GM19452 (cell line): ENCODE measurements around the gene SLC25A53.
"Not testable (repeated sequence)": the region's sequence is repeated elsewhere in the genome, so short reads cannot be mapped to it uniquely, and the experiment has no call there.

ENCODE experiments used
- ATAC-seq: cut with Tn5 transposase; IDR thresholded peaks from one replicate; pipeline ENCODE4 v1.9.1; 2021; ENCODE audit not compliant: unreplicated experiment

Gene SLC25A53

GRCh38 chrX:104134583-104135261 is 22.1 kb downstream of the SLC25A53 start:
- ATAC-seq, result no peak

- ATAC-seq, result no peak
Measured at GRCh38 chrX:104130808-104131207, 26.0 kb downstream of the SLC25A53 start.

DNA sequence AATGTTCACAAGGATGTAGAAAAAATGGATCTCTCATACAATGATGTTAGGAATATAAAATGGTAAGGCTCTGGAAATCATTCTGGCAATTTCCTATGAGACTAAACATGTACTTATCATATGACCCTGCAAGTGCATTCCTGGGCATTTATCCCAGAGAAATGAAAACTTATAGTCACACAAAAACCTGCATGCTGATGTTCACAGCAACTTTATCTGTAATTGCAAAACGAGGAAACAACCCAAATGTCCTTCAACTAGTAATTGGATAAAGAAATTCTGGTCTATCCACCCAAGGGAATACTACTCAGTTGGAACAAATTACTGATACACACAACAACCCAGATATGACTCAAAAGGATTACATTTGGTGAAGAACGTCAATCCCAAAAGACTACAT is 30.0 kb downstream of the SLC25A53 start:
- ATAC-seq, result no peak

DNA sequence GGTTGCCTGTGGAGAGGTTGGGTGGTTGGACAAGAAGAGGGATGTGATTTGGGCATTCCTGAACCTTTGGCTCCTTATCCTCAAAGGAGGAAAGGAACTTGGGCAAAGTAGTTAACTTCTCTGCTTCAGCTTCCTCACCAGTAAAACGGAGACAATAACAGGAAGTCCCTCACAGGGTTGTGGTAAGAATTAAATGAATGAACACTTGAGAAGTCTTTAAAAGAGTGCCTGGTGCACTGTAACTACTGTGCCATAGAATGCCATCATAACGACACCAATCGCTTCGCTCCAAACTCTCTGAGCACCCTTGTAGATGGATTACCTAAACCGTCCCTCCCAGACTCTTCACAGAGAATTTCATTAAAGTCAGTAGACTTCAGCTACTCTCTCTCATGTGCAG is 34.0 kb downstream of the SLC25A53 start:
- ATAC-seq, result no peak

- no peak for ATAC-seq
Measured at GRCh38 chrX:104118765-104119164, 38.0 kb downstream of the SLC25A53 start.

DNA sequence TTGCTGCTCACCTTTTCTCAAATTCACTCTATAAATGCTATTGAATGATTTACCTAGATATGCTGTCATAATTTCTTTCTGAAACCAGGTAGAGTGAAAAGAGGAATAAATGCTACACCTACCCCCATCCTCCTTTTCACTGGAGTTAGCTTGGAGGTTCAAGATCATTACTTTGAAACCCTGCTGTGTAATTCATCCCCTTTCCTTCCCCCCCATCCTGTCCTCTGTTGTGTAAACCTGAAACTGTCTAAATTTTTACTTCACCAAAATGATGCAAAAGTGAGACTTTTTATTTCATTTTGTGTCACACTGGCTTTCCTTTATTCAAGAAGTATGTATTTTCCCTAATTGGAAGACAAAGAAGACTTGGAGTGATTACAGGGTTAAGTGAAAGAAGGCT is 39.0 kb downstream of the SLC25A53 start:
- ATAC-seq, result no peak

- peak; percentile 38 for ATAC-seq
Measured at GRCh38 chrX:104113222-104113965, 43.4 kb downstream of the SLC25A53 start.

DNA sequence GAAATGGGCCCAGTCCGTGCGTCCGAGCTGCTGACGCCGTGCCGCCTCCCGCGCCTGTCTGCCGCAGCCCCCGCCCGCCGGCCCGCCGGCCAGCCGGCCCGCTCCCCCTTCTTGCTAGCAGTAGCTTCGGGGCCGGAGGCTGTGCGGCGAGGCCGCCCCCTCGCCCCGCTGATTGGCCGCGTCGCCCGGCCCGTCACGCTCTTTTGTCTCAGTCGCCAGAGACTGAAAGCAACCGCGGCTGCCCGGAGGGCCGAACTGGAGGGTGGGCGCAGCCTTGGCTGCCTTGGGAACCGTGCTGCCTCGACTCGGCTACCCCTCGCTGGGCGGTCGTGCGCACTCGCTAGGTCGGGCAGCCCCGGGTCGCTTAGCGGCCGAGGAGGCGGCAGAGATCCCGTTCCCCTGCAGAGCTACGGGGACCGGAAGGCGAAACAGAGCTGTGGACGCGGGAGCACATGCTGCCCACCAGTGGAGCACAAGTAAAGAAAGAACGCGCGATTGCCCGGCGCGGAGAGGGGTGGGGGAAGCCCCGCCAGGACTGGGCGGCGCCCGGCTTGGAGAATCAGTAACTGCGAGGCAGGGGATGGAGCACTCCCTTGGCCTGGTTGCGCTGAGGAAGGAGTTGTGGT is 44.4 kb downstream of the SLC25A53 start, which contains the start of gene ZCCHC18:
ZCCHC18 (plus strand) TSS at position 198 of the 626 bp plus-strand sequence. CDS start 1,589 bp downstream, outside the sequence.
- ATAC-seq, result peak; percentile 82

- ATAC-seq, result peak; percentile 45
Measured at GRCh38 chrX:104110491-104111240, 46.1 kb downstream of the SLC25A53 start.

DNA sequence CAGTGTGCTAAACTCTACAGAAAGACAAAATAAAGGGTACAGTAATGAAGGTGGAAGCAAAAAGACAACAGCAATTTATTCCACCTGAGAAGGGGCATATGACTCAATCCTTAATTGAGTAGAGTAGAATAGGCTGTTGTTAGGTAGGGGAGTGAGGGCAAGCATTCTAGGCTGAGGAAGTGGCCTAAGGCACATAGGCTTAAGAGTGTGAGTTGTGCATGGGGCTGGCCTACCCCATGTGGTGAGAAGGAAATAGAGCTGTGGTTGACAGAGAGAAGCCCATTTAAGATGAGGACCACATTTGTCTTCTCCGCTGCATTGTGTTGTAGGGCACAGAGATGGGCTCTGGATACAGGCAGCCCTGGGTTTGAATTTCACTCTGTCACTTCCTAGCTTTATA is 47.9 kb downstream of the SLC25A53 start:
- ATAC-seq, result no peak

GRCh38 chrX:104105330-104106262 is 51.2 kb downstream of the SLC25A53 start:
- no peak for ATAC-seq

GRCh38 chrX:104104676-104105075 is 52.1 kb downstream of the SLC25A53 start:
- no peak for ATAC-seq

DNA sequence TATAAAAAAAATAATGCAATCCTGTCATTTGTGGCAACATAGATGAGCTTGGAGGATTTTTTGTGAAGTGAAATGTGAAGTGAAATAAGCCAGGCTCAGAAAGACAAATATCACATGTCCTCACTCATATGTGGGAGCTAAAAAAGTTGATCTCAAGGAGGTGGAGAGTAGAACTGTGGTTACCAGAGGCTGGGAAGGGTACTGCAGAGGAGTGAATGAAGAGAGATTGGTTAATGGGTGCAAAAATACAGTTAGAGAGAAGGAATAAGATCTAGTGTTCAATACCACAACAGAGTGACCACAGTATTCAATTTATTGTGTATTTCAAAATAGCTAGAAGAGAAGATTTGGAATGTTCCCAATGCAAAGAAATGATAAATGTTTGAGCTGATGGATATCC is 57.9 kb downstream of the SLC25A53 start:
- ATAC-seq, result no peak

DNA sequence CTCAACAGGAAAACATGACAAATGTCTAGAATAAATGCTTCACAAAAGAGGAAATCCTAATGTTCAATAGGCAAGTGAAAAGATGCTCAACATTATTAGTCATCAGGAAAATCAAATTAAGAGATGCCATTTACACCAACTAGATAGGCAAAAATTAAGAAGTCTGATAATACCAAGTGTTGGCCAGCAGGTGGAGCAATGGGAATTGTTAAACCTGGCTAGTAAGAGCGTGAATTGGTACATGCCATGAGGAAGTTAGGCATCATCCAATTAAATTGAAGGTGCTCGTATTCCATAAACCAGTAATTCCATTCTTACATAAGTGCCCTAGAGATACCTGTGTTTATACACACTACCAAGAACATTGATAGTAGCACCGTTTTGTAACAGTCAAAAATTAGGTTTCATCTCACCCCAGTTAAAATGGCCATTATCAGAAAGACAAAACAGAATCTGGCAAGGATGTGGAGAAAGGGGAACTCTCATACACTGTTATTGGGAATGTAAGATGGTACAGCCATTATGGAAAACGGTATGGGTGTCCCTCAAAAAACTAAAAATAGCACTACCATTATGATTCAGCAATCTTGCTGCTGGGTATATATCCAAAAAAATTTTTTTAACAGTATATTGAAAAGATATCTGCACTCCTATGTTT is 58.5 kb downstream of the SLC25A53 start:
- ATAC-seq, result peak; percentile 77

DNA sequence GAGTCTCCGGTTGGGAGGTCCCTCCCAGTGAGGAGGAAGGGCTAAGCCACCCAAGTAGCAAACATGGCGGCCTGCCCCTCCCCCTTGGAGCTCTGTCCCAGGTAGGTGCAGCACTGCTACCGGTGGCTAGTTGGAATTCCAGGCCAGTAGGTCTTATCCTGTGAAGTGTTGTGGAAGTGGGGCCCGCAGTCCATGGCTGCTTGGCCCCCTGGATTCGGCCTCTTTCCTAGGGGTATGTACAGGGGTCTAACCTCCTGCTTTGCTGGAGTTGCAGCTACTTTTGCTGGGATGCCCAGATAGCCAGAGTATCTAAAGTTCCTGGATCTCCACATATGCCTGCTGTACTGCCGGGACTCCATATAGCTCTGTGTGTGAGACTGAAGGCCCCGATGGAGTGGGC is 70.9 kb downstream of the SLC25A53 start:
- no peak for ATAC-seq

- no peak for ATAC-seq
Measured at GRCh38 chrX:104085477-104085876, 71.3 kb downstream of the SLC25A53 start.

GRCh38 chrX:104084534-104085277 is 72.1 kb downstream of the SLC25A53 start:
- no peak for ATAC-seq

DNA sequence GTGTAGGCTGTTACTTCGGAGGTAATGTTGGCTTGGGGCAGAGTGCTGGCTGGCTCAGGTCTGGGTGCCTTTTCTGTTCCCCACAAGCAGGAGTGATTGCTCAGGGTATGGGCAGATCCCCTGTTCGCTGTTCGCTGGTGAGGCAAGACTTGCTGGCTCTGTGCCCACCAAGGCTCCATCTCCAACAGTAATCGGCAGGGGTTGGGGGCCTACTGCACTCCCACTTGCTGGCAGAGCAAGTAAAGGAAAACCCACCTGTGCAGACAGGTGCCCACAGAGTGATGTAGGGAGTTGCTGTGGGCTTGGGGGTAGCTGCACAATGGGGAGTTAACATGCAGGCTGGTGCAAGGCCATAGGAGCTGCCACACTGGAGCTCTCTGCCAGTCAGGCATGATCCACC is 72.7 kb downstream of the SLC25A53 start:
- ATAC-seq, result no peak

- ATAC-seq, result not testable (repeated sequence)
Measured at GRCh38 chrX:104077854-104078253, 79.0 kb downstream of the SLC25A53 start.
